HG02623 (cell line): ENCODE results near the gene MINDY4B.

Experiments
- ATAC-seq: cut with Tn5 transposase; IDR thresholded peaks from one replicate; pipeline ENCODE4 v1.9.1; 2021; ENCODE audit warnings: moderate library complexity; ENCODE audit not compliant: unreplicated experiment

MINDY4B gene

DNA sequence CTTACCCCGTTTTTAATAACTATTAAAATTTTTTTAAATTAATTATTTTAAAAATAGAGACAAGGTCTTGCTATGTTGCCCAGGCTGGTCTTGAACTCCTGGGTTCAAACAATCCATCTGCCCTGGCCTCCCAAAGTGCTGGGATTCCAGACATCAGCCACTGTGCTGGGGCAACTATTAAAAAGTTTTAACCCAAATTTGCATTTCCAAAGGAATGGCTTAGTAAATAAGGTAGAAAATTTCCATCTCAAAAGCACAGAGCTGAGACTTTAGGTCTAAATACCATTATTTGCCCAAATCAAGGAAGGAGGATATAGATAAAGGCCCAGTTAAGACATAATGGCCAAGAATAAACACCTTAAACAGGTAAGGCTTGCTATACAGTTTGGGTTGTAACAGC lies 56.4 kb downstream of the MINDY4B start:
- no peak for ATAC-seq

DNA sequence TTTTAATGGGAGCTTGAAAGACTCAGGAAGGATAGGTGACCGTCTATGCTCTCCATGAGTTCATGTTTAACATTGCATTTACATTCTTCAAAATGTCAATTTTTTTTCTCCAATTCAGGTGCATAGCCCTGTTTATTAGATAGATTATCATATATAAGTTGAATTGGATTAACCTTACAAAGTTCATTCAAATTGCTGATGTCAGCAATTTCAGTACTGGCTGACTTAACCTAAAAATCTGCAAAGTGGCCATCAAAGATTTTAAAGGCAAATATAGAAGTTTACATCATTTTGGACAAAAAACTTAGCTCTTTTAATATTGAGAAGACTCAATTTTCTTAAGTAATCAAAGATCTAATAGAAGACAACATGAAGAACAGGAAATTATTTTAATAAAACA lies 57.8 kb downstream of the MINDY4B start:
- ATAC-seq, result no peak

DNA sequence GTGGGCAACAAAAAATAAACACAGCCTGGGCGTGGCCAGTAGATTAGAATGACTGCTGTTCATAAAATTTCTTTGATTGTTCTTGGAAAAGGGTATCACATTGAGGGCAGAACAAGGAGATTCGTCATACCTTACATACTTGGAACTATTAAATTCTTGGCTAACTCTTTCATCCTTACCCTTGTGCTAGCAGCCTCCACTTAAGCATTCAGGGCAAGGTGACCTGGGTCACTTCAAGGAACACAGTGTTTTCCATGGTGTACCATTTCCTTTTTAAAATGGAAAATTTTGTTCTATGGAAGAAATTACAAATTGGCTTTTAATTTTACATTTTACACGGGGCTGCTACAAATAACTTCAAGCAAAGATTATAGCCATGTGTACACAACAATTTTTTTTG lies 60.8 kb downstream of the MINDY4B start:
- ATAC-seq, result no peak

DNA sequence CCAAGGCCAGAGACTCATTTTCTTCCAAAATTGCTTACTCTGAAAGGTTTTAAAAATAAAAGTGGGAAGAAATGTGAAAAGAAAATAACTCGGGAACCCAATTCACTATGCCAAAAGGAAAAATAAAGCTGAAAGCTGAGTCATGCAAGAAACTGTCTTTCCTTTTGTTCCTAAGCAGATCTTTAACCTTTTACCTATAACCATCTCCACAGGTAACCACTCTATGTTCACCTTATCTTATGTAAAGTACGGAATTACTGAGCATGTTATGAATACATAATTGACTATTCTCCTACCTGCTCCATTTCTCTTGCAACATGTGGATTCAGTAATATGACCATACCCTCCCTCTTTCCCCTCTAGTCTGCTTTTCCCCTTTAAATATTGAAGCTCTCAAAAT lies 62.0 kb downstream of the MINDY4B start:
- ATAC-seq, result no peak

DNA sequence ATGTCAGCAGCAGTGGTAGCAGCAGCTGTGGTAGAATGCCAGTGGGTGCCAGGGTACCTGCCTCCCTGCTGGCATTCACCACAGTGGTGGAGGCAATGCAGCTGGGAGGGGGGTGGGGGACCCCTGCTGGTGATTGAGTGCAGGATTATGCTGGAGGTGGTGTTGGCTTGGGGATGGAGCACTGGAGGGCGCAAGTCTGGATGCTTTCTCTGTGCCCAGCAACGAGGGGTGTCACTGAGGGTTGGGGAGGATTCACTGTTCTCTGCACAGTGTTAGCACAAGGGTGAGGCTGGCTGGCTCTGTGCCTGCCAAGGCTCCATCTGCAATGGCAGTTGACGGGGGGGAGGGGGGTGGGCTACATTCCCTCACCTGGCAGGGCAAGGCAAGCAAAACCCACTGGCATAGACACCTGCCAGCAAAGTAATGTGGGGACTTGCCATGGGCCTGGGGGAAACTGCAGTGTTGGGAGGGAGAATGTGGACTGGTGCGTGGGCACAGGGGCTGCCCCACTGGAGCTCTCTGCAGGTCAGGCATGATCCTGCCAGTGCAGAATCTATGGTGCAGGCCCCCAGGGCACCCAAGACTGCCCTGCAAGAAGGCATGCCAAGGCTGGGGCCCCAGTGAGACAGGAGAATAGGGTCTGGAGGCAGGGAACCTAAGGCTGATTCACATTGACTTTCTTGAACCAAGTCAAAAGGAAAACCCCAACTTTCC lies 64.3 kb downstream of the MINDY4B start:
- ATAC-seq, result no peak

DNA sequence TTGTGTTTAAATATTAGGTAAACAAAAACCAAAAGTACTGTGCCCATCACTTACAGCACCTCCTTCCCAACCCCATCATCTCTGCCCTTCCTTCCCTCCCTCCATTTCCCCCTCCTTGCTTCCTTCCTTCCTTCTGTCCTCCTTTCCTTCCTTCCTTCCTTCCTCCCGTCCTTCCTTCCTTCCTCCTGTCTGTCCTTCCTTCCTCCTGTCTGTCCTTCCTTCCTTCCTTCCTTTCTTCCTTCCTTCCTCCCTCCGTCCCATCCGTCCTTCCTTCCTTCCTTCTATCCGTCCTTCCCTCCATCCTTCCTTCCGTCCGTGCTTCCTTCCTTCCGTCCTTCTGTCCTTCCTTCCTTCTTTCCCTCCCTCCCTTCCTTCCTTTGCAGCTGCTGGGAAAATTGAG lies 74.5 kb downstream of the MINDY4B start:
- ATAC-seq, result no peak

DNA sequence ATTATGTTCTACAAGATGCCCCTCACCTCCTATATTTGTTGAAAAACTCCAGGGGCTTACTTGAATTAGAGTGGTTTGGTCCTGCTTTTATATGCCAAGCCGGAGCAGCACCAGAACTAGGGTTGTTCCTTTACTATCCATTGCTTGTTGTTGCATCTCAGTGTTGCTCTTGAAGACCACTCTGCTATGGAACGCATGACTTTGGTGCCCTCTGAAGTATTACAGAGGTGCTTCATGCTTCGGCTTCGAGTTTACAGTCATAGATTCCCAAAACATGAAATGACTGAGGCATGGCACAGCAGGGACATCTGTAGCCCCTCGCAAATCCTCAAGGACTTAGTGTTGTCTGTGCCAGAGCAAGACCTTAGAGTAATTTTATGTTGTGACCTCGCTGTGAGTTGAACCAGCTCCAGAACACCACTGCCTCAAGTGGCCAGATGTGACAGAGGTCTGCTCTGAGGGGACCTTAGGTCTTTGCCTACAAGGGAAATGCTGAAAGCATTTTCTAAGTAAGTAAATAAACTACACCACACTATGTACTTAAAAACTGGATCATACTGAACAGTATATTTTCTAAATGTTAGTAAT lies 75.1 kb downstream of the MINDY4B start:
- ATAC-seq, result peak; percentile 47

GRCh38 chr3:150829408-150829807 lies 75.8 kb downstream of the MINDY4B start:
- ATAC-seq, result no peak

DNA sequence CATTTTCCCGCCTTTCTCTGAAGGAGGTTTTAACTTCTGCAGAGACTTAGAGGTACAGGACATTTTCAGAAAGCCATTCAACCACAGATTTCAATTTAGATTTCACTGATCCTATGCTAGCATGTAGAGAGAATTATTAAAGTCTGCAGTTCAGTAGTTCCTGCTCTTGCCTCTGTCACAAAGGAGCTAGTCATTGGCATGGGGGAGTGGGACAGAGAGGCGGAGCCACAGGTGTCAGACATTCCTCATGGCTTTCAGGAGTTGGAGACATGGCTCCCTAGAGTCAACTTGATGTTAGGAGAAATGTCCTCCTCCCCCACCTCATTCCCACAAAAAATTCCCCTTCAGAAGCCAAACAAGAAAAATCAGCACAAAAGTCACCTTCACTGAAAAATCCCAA lies 76.2 kb downstream of the MINDY4B start:
- ATAC-seq, result no peak

DNA sequence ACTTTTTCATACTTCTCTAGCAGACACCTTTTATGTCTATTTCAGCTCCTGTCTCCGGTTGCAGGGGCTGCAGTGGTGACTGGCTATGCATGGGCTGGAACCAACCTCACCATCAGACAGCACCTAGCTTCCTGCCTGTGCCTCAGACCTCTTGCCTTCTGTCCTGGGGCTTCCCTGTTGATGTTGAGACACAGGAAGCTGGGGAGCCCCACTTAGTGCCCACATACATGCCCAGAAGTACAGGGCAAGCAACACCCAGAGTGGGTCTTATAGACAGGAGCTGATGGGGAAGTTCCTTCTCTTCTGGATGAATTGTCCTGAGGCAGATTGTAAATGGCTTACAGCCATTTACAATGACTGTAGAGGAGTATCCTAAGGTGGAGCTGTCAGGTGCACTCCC lies 77.0 kb downstream of the MINDY4B start:
- no peak for ATAC-seq

- no peak for ATAC-seq
These were observed 78.6 kb downstream of the MINDY4B start for GRCh38 chr3:150826466-150827282.

GRCh38 chr3:150825916-150826377 lies 79.3 kb downstream of the MINDY4B start:
- no peak for ATAC-seq

DNA sequence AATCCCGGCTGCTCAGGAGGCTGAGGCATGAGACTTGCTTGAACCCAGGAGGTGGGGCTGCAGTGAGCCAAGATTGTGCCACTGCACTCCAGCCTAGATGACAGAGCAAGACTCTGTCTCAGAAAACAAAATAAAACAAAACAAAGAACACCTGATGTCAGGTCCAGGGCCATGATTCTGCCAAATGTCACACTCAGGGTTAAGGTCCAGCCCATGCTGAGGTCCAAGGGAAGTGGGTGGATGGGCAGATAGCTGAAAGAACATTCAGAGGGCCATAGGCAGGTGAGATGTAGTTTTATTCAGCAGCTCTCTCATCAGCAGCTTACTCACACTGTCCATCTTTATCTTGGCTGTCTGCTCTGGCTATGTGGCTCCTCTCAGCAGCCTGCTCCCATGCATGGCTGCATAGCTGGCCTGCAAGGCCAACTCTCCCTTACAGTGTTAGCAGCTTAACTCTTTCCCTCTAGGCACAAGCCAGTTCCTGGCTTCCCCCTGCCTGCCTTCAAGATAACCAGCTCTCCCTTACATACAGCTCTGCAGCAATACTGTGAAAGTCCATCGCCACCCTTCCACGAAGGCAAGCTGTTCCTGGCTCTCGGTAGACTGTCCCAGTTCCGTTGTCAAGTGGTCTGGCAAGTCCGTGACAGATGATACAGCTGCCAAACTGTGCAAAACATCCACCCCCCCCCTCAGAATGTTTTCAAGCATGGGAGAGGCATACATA lies 79.9 kb downstream of the MINDY4B start:
- no peak for ATAC-seq

DNA sequence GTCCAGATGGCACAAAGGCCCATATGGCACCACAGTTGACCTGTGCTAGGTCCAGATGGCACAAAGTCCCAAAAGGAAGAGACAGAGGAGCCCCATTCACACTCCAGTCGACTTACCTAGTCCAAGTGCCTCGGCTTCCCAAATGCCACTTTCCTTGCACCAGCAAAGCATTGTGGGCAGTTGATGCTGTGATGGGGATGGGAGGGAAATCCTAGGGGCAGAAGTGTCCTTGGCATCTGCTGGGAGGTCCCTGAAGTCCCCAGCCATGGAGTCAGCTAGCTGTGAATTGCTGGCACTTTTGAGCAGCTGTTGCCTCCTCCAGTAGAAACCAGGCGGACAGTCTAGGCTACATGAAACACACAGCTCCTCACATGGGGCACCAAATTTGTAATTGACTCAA lies 82.0 kb downstream of the MINDY4B start:
- ATAC-seq, result no peak

DNA sequence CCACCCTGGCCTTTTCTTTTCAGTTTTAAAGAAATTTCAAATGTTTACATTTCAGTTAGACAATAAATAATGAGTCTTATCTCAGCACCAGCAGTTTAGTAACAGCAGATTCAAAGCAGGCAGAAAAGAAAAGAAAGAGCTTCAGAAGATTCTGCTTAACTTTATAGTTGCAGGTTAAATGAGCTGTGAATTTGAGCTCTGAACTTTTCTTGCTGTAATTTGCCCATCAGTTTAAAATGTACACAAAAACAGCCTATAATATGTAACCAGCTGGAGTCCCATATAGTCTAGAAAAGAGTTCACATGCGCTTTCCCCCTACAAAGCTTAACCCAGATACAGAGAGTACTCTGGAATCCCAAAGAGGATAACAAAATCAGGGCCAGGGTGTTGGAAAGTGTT lies 82.6 kb downstream of the MINDY4B start:
- ATAC-seq, result no peak
